ENCODE data around the gene NEK11.
"Not testable (repeated sequence)": the region's sequence is repeated elsewhere in the genome, so short reads cannot be mapped to it uniquely, and the experiment has no call there.

Gene NEK11

DNA sequence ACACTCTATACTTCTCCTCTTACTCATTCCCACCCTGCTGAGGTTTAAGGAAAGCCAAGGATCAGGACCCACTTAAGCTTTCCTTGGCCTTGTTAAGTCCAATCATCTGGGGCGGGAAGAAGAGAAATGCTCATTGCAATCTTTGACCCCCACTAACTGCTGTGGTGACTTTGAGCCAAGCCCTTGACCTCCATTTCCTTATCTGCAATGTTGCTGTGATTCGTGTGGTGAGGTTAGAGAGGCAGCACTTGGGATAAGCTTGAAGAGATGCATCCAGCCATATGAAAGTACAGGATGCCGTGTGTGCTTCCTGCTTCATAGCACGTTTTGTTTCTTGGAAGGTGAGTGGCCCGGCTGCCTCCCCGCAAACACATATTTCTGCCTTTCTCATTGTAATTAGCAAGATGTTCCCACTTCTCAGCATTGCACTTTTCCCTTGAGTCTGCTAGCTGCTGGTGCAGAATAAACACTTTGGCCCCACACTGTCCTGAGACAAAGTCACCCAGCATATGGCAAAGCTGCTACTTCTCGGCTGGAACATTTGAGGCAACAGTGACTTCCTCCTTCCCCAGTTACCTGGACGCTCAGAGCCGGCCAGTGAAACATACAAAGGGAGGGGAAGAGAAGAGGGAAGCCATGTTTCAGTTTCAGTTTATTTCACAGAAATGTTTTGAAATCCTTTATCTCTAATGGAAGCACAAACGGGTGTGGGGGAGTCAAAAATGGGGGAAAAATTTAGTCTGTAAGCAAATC, 344.4 kb downstream of the NEK11 start:
- no peak for DNase-seq

DNA sequence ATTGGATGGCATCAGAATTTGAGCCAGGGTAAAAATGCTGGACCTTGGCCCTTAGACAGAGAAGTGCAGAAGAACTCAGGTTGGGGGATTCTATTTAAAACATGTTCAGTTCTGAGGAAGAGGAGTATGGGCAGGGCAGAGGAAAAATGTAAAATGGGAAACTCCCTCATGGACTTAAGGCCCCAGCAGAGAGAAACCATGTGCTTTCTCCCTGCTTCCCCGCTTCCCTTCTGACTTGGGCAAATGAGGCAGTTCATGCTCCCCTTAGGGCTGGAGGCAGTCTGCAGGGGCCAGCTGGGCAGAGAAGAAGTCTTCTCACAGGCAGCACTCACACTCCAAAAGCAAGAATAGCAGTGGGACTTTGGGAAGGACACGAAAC, 345.0 kb downstream of the NEK11 start:
- no peak for DNase-seq

DNA sequence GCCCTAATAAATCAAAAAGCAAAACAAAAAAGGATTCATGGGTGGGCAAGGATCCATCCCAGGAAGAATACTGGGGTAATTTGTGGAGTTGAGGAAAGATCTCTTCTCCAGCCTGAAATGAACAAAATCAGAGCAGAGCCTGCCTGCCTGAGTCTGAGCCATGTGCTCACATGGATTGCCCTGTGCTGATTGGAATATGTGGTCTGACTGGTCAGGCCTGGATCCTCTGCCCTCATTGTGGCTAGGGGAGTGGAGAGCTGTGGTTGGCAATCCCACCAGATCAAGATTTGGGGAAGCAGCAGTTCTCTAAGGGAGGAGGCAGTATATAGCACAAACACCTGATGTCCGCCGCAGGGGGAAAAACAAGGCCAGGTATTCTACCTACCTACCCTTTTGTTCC, 348.1 kb downstream of the NEK11 start:
- DNase-seq: no peak

DNA sequence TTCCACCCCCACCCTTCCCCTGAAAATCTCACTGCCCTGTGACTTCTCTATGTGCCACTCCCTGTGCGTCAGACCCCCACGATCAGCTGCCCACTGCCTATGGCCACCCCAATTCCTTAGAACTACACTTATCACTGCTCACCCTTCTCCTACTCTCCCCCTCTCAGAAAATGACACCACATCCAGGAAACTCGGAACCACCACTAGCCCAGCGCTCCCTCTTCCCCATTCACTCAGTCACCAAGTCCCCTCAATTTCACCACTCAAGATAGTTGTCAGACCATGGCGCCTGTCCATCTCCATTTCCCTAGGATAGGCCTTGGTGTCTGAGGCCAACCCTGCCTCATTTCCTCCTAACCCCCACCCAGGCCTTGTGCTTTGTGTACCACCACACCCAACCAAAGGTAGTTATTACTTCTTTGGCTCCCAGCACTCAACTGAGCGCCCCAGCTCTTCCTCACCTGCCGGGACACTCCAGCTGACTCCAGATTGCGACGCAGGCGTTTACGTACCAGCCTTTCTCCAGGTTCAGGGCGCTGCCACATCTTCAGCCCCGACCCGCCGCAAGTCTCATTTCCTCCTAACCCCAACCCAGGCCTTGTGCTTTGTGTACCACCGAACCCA, 354.3 kb downstream of the NEK11 start:
- DNase-seq: not testable (repeated sequence)

DNA sequence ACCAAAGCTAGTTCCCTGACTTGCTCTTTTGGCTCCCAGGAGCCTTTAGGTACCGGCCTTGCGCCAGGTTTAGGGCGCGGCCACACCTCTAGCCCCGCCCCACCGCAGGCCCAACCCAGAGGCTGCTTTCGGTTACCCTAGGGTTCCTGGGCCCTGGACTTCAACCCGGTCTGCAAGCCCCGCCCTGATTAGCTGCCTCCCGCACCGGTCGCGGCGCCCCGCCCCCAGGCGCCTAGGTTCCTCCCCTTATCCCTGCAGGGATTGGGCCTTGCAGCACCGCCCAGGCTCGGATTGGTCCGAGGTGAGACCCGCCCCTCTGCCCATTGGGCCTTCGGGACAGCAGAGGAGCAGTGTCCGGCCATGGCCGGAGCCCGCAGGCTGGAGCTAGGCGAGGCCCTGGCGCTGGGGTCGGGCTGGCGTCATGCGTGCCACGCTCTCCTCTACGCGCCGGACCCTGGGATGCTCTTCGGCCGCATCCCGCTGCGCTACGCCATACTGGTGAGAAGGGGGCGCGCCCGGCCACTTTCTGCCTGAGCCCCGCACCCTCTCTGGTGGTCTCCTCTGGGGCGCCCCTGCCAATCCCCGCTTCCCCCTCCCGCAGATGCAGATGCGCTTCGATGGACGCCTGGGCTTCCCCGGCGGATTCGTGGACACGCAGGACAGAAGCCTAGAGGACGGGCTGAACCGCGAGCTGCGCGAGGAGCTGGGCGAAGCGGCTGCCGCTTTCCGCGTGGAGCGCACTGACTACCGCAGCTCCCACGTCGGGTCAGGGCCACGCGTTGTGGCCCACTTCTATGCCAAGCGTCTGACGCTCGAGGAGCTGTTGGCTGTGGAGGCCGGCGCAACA, 355.0 kb downstream of the NEK11 start, which contains the start of gene NUDT16:
Gene NUDT16 (plus strand): TSS at position 330 of the 847 bp plus-strand sequence. CDS start 31 bp downstream, at position 361.
- peak; percentile 97 for DNase-seq

DNA sequence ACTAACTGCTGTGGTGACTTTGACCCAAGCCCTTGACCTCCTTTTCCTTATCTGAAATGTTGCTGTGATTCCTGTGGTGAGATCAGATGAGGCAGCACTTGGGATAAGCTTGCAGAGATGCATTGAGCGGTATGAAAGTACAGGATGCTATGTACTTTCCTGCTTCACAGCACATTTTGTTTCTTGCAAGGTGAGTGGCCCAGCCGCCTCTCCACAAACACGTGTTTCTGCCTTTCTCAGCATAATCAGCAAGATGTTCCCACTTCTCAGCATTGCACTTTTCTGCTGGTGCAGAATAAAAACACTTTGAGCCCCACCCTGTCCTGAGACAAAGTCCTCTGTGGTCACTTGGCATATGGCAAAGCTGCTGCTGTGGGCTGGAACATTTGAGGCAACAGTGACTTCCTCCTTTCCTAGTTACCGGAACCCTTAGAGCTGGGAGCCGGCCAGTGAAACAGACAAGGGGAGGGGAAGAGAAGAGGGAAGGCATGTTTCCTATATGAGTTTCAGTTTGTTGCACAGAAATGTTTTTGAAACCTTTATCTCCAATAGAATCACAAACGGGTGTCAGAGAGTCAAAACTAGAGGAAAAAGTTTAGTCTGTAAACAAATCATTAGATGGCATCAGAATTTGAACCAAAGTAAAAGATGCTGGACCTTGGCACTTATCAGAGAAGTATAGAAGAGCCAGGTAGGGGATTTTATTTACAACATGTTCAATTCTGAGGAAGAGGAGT, 359.9 kb downstream of the NEK11 start:
- DNase-seq: no peak

DNA sequence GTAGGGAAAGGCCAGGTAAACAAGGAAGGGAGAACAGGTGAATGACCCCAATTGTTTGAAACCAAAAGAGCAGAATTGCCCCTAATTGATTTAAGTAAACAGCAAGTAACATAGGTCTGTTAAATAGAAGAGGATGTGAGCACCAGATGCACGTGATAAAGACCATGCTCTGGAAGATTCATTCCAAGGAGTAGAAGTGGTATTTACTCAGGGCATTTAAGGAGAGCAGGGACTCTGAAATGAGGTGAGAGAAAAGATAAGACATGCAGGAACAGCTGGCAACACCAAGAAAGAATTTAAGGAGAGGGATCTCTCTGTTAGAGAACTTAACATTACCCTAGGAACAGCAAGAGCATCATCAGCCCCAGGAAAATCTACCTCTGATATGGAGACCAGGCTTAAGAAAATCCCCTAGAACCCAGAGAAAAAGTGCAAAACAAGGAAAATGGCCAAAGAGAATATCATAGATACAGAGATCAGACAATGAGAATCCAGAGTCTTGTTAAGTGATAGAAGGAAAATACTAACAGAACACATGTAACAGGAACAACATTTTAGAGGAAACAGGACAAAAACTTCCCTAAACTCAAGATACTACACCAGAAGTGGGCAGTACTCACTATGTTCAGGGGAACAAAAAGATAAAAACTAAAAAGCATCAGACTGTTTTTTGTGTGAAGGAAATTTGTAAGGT, 361.3 kb downstream of the NEK11 start:
- DNase-seq: no peak

DNA sequence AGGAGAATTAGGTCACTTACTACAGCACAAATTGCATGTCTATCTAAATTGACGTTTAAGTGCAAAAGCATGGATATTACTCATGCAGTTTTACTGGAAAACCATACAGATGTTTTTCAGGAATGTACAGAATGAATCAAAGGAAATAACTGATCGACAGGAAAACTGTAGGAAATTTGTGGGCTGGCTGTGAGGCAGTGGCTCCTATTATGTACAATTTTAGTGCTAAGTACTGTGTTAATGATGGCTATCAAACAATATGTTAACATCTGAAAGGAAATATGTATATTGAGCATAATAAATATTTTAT, 361.8 kb downstream of the NEK11 start:
- DNase-seq: no peak

DNA sequence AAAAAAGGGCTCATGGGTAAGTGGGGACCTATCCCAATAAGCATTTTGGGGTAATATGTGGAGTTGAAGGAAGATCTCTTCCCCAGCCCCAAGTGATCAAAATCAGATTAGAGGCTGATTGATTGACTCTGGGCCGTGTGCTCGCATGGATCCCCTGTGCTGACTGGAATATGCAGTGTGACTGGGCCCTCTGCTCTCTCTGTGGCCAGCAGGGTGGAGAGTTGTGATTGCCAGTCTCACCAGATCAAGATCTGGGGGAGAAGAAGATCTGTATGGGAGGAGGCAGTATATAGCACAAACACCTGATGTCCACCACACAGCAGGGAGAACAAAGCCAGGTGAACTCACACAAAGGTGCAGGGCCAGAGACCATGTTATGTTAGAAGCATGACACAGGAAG, 363.7 kb downstream of the NEK11 start:
- no peak for DNase-seq

DNA sequence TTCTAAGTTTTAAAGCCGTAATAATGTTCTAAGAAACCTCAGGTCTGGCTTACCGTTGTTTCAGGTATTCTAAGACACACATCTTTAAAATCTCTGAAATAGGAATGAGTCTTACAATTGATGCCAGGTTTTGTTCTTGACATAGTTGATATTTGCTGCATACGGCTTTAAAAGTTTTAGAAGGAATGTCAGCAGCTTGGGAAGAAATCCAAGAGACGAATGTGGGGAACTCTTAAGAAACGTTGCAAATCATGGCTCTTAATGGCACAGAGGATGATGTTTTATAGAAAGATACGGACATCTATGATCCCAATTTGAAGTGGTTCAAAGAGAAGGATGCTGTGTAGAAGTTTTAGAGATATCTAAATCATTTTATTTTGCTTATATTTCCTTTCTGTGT, 366.4 kb downstream of the NEK11 start:
- DNase-seq: no peak

DNA sequence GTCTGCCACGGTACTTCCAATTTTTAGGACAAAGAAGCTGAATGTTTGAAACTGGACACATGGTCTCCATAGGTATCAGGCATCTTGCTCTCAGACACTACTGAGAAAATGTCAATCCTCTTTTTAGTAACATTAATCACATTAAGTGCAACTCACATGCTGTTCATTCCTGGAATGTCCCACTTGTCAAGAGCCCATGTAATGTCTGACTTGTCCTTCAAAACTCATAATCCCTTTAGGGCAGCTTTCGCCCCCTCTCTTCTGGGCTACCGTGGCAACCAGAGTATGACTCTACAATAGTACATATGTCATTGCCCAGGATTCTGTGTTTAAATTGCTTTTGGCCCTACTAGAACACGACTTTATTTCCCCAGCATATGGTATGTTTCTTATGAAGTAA, 367.2 kb downstream of the NEK11 start:
- no peak for DNase-seq

DNA sequence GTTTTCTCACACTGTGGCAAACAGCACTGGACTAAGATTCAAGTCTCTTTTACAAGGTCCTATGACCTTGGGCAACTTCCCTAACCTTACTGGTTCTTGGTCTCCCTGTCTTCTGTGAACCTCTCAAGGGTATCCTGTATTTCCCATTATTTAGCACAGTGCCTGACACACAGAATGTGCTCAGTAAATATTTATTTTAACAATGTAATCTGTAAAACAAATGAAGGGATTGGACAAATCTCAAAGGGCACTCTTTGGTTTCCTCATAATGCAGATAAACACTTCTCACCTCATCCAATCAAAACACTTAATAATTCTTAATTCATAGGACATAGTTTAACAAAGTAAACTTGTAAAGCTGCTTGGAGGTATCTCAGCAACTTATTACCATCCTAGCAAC, 367.7 kb downstream of the NEK11 start:
- no peak for DNase-seq

DNA sequence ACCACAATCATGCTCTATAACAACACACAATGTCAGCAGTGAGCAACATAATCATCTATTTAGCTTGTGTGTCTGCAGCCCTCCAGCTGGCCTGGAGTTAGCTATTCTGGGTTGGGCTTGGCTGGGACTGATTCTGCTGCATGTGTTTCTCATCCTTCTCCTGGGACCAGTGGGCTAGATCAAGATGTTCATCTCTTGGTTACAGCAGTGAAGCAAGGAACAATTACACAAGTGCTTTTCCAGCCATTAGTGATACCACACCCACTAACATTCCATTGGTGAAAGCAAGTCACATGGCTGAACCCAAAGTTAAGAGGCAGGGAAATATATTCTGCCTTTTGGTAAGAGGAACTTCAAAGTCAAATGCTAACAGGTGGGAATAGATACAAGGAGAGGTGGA, 369.5 kb downstream of the NEK11 start:
- no peak for DNase-seq

DNA sequence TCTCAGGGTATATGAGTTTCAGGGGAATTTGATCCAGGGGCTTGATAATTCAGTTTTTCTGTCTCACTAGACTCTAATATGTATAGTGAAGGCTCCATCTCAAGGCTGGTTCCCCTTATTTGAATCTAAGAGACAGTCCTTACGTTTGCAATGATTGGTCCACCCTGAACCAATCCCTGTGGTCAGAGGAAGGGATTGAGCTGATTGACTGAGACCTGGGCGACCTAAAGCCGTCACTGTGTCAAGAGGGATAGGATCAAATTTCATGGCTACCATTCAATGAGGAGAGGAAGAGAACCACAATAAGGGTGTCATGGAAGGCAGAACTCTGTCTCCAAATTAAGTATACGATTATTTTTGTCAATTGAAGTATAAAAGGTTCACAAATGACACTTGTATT, 371.2 kb downstream of the NEK11 start:
- no peak for DNase-seq

Data from activated effector memory CD4-positive, alpha-beta T cell treated with Interleukin-2 at 50 U/mL for 16 hours (primary cell).